HG02981 (cell line): ENCODE results near the gene NGEF.

Source experiments
- ATAC-seq: cut with Tn5 transposase; IDR thresholded peaks from one replicate; pipeline ENCODE4 v1.9.1; 2021; ENCODE audit warnings: mild to moderate bottlenecking, moderate library complexity; ENCODE audit not compliant: unreplicated experiment

The NGEF gene

GRCh38 chr2:232875256-232876121 is 137.6 kb downstream of the NGEF start:
- ATAC-seq, result no peak

DNA sequence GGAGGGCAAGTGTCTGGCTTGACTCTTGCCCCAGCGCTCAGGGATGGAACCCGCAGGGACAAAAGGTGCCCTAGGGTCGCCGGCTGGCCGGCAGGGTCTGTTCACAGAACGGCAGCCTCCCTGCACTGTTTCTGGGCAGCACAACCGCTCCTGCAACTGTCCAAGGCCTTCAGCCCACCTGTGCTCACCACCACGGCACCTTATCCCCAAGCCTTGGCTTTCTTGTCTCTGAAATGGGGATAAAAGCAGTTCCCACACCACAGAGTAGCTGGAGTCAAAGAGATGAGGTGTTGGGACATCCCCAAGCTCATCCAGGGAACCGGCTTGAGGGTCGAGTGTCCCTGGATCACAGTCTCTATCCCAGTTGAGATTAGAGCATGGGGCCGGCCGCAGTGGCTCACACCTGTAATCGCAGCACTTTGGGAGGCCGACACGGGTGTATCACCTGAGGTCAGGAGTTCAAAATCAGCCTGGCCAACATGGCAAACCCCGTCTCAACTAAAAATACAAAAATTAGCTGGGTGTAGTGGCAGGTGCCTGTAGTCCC is 138.3 kb downstream of the NGEF start:
- ATAC-seq, result no peak

- ATAC-seq, result no peak
Observed at GRCh38 chr2:232873909-232874641, 139.0 kb downstream of the NGEF start.

DNA sequence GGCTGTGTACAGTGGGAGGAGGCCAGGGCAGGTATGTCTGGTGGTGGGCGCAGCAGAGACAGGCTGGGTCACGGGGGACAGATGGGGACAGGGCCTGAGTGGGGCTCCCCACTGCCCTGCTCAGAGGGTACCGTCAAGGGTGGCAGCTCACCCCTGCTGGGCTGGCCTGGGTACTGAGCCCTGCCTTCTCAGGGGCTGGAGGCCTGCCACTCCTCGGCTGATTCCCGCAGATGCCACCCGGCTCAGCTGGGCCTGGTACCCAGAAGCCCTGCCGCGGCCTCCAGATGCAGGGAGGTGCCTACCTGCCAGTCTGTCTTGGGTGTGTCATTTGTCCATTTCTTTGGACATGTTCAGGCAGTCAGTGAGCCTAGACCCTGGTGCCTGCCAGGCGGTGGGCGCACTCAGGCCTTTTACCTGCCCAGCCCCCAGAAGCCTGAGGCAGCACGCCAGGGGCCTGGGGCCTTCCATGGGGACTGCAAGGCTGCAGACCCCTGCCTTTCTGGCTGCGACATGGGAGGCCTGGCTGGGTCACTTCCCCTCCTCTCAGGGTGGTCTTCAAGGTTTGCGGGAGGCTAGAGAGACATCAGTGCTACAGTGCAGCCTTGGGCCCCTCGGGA is 139.7 kb downstream of the NGEF start:
- ATAC-seq, result no peak

GRCh38 chr2:232872826-232873225 is 140.2 kb downstream of the NGEF start:
- ATAC-seq, result no peak

GRCh38 chr2:232871835-232872736 is 141.0 kb downstream of the NGEF start:
- no peak for ATAC-seq

DNA sequence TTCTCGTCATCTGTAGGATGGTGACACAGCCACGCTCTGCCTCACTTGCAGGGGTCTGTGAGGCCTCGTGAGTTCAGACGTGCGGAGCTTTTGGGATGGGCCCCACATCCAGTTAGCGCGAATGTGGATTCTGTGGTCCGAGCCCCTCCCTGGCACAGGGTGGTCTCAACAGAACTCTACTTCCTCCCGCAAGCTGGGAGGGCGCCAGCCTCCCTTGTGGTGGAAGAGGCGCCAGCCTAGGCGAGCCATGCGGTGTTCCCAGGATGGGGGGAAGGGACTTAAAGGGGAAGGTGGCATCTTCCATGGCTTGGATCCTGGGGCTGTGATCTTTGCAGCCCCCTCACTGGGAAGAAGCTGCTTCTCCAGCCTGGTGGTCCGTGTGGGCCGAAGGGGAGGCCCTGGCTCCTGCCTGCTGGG is 141.6 kb downstream of the NGEF start:
- no peak for ATAC-seq

- ATAC-seq, result no peak
Observed at GRCh38 chr2:232870766-232871371, 142.2 kb downstream of the NGEF start.

DNA sequence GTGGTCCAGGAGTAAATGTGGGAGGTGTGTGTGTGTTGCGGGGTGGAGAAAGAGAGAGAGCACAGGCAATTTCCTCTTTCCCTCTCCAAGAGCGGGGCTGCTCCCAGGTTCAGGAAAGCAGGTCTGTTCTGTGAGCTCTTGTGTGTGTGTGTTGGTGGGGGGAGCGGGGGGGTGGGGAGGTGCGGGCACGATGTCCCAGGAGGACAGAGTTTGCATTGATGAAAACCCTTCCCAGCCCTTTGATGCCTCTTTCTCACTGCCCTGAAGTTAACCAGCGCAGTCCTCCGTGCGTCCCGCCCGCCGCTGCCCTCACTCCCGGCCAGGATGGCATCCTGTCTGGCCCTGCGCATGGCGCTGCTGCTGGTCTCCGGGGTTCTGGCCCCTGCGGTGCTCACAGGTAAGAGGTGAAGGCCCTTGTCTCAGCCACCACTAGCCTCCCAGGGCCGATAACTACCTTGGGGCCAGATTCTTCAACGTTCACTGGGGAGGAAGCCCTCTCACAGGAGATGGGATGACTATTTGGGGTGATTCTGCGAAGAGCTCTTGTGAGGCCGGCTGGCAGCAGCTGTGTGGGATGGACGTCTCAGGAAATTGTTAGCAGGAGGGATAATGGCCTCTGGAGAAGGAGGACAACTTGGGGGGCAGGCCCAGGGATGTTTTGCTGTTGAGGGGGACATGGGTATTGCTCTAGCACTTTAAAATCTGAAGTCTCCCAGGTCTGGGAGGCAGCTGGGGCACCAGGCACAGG is 142.9 kb downstream of the NGEF start, which contains the start of gene SNORC:
TSS of gene SNORC (plus strand) at position 247 of the 748 bp plus-strand sequence. CDS start at position 325, 78 bp downstream.
- ATAC-seq, result no peak

- ATAC-seq, result no peak
Observed at GRCh38 chr2:232869138-232870017, 143.7 kb downstream of the NGEF start.

- ATAC-seq, result no peak
Observed at GRCh38 chr2:232866104-232866503, 147.0 kb downstream of the NGEF start.

GRCh38 chr2:232865165-232865564 is 147.9 kb downstream of the NGEF start:
- ATAC-seq, result no peak

DNA sequence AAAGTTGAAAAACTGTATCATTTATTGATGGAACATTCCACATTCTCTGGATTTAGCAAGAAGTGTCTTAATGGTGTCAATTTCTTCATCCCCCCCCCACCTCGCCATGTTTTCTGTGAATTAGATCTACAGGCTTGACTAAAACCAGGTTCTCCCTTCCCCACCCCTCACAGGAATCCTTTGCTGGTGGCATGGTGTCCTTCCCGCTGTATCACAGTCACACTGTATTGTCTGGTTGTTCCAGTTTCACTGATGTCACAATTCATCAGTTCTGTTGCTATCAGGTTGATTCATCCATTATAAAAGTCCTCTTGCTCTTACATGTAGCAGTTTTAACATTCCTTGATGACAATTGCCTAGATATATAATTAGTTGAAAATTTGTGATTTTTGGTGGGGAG is 149.1 kb downstream of the NGEF start:
- ATAC-seq, result no peak

- ATAC-seq, result no peak
Observed at GRCh38 chr2:232861353-232861752, 151.7 kb downstream of the NGEF start.

- no peak for ATAC-seq
Observed at GRCh38 chr2:232860593-232861241, 152.3 kb downstream of the NGEF start.

DNA sequence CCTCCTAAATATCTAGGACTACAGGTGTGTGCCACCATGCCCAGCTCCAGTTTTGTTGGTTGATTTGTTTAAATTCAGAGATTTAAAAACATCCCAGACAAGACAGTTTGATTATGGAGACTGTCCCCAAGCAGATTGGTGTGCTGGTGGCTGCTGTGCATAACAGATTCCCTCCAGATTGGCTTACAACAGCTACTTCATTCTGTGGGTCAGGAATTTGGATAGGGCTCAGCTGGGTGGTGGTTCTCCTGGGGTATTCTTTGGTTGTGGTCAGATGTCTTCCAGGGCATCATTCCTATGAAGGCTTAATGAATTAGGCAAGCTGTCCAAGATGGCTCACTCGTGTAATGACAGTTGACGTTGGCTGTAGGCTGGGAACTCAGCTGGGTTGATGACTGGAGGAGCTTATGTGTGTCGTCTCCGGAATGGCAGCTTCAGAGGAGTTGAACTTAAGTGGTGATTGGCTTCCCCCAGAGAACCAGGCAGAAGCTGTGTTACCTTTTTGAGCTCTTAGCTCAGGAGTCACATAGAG is 153.6 kb downstream of the NGEF start:
- ATAC-seq, result no peak

DNA sequence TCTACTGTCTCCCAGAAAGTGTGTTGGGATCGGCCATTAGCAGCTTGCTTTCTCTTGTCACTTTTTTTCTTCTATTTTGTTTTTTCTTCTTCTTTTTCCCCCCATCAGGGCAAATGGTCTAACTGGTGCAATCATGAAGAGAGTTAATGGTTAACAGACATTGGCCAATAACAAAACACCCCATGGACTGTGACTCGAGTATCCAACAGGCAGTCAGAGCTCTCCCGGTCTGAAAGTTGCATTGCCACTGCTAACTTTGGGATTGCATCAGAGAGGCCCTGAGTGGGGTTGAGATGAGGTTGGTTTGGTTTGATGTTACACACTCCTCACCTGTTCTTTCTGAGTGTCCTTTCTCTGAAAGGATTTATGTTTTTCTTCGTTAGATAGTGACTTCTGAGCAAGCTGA is 155.9 kb downstream of the NGEF start:
- ATAC-seq, result no peak
